Erythroblast (primary cell): Measurements from ENCODE around the gene RCCD1.
"Not testable (repeated sequence)": the region's sequence is repeated elsewhere in the genome, so short reads cannot be mapped to it uniquely, and the experiment has no call there.

Experiments used
- DNase-seq, 2 experiments: peaks; one replicate each; lab custom pipeline; 2025; lab: John Stamatoyannopoulos, UW
- GATA1 ChIP-seq: IDR thresholded peaks from 2 replicates; pipeline ENCODE4 v1.6.1; 2011; ENCODE audit warnings: low read depth, mild to moderate bottlenecking, control low read depth, low read length, moderate library complexity
- POLR2A ChIP-seq: IDR thresholded peaks from 2 replicates; pipeline ENCODE4 v1.6.1; 2011; ENCODE audit warnings: mild to moderate bottlenecking, low read length

Gene RCCD1

GRCh38 chr15:90954712-90955623 lies at the start of gene RCCD1:
Gene RCCD1 (plus strand): TSS chr15:90954884. CDS start chr15:90956735, 1,851 bp downstream.
- TF ChIP-seq GATA1, result no peak
- peak; percentile 94 for TF ChIP-seq POLR2A
- peak; percentile 97 for DNase-seq

GRCh38 chr15:90905306-90906180 lies 49.1 kb upstream of the RCCD1 start:
- TF ChIP-seq POLR2A, result no peak
- TF ChIP-seq GATA1, result no peak

DNA sequence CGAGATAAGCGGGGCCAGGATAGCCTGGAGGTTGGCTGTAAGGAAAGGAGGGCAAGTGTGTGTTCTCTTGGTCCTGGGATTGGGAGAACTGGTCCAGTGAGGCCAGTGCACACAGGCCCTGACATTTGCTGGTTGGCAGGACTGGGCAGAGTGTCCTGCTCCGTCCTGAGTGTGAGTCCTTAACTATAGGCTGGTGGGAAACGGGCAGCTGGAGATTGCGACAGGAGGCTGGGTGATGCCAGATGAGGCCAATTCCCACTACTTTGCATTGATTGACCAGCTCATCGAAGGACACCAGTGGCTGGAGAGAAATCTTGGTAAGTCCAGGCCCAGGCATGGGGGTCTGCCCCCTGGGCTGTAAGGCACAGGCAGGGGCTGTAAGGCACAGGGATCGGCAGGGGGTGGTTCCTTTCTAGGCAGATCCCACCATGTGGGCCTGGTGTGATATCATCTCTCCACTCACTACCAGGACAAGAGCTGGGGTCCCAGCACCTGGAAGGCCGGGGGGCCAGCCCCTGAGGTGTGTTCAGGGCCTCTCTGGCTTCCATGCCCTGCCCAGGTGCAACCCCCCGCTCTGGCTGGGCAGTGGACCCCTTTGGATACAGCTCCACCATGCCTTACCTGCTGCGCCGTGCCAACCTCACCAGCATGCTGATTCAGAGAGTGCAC lies 48.4 kb upstream of the RCCD1 start:
- TF ChIP-seq GATA1 (no peak), POLR2A (no peak)
- no peak for DNase-seq

More at GRCh38 chr15:90905306-90906180, 49.1 kb upstream of the RCCD1 start:
- DNase-seq, result no peak

- DNase-seq, result no peak
- TF ChIP-seq GATA1 (no peak), POLR2A (no peak)
These were observed 47.5 kb upstream of the RCCD1 start for GRCh38 chr15:90907051-90907660.

GRCh38 chr15:90907838-90908507 lies 46.7 kb upstream of the RCCD1 start:
- TF ChIP-seq POLR2A (no peak), GATA1 (no peak)
- no peak for DNase-seq

GRCh38 chr15:90909449-90909848 lies 45.2 kb upstream of the RCCD1 start:
- not testable (repeated sequence) for DNase-seq

- DNase-seq, result no peak
- TF ChIP-seq GATA1 (no peak), POLR2A (no peak)
These were observed 44.7 kb upstream of the RCCD1 start for GRCh38 chr15:90909976-90910375.

DNA sequence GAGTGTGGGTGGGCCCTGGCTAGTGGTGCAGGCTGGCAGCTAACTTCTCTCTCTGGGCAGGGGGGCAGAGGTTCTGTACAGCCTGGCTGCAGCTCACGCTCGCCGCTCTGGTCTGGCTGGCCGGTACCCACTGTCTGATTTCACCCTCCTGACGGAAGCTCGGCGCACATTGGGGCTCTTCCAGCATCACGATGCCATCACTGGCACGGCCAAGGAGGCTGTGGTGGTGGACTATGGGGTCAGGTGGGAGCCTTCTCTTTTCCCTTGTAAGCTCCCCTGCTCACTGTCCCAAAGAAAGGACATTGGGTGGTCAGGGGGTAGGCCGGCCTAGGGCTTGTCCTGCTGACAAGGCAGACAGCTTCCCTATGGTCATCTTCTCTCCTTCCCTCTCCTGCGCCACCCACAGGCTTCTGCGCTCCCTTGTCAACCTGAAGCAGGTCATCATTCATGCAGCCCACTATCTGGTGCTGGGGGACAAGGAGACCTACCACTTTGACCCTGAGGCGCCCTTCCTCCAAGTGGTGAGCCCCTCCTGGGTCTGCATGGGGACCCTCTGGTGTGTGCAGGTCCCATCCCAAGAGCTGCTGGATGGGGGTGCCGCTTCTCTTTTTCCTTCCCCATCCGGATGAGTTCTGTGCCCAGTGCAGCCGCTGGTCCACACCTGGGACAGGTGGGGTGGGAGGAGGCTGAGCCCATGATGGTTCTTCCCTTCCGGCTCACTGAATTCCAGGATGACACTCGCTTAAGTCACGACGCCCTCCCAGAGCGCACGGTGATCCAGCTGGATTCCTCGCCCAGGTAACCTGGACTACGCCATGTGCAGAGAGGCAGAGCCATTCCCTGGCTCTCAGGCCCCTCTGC lies 44.0 kb upstream of the RCCD1 start:
- TF ChIP-seq POLR2A, result no peak
- TF ChIP-seq GATA1, result no peak
- no peak for DNase-seq

GRCh38 chr15:90911302-90911623 lies 43.4 kb upstream of the RCCD1 start:
- no peak for DNase-seq
- TF ChIP-seq POLR2A, result no peak
- TF ChIP-seq GATA1, result no peak

DNA sequence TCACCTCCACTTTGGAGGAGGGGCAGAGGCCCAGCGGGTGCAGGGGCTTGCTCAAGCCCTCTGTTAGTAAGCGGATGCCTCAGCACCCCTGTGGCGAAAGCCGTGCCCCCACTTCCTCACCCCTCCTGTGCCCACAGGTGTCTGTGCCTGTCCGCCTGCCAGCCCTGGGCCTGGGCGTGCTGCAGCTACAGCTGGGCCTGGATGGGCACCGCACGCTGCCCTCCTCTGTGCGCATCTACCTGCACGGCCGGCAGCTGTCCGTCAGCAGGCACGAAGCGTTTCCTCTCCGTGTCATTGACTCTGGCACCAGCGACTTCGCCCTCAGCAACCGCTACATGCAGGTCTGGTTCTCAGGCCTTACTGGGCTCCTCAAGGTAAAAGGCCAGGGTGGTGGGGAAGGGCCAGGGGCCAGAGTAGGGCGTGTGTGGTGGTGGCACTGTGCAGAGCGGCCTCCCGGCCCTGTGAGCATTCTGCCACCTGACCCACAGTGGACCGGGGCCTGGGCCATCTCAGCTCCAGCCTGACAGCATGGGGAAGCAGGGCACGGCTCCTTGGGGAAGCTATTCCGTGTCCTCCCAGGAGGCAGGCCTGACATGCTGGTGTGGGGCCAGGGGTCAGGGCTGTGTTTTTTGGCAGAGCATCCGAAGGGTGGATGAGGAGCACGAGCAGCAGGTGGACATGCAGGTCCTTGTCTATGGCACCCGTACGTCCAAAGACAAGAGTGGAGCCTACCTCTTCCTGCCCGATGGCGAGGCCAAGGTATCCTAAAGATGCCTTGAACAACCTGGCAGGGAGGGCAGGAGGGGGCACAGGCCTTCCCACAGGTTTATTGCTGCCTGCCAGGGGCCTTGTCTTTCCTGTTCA lies 42.5 kb upstream of the RCCD1 start:
- TF ChIP-seq POLR2A (no peak), GATA1 (no peak)

DNA sequence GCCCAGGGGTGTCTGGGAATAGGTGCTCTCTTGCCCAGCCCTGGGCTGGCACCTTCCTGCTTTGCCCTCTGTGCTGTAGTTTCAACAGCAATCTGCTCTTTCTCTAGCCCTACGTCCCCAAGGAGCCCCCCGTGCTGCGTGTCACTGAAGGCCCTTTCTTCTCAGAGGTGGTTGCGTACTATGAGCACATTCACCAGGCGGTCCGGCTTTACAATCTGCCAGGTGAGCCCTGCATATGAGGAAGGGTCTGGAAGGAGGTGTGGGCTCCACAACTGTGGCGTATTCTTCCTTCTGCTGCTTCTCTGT lies 42.0 kb upstream of the RCCD1 start:
- TF ChIP-seq GATA1 (no peak), POLR2A (no peak)
- no peak for DNase-seq

More for the DNA sequence above, 42.5 kb upstream of the RCCD1 start:
- no peak for DNase-seq
